ENCODE measurements around the gene RDH5. TPM values are rescaled to one million over a fixed set of nuclear protein-coding genes. Genes with fewer than 3 reads are reported as not detected.

RDH5 gene
- total RNA-seq, 1 donor from 2014 or later, result 3.6 TPM

DNA sequence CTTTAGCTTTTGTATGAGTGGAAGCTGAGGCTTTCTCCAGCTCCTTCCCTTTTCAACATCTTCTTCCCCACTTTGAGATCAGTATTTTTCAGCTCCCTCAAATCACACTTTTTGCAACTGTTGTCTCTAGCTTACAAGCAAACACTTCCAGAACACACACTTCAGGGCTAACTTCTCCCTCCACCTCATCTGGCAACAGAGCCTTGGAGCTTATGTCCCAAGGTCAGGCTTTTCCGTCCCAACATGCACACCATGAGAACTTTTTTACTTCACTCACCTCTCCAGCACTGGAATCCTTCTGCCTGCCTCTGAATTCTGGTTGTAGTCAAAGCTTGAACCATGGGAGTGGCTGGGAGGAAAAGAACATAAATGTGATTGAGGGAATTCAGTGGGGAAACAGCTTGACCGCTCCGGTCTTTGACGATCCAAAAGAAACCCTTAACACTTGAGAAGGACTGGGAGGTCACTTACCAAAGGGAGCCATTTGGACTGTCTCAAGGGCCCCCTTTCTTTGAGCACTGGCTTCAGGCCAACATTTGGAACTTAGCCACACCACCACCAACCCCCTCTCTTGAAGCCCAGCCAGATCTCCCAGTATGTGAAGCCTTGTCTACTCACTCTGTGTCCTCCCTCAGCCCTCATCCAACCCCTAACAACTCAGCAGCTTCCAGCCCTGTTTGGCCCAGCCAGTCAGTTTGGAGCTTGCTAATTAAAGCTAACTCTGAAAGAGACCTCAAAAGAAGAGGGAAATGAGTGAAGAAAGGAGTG lies 8.2 kb upstream of the RDH5 start:
- peak overlapping the region in 1 of 2 donors; percentile 85 for H3K4me3 ChIP-seq
- no peak for TF ChIP-seq CTCF (IDR thresholded peaks at IDR 0.05)
- intact Hi-C loops (cut with DNase I), result no loop called here
- H3K4me1 ChIP-seq, result peaks cover 15 to 64% of the 10 kb centered on the region in 2 donors
- DNase-seq (ENCODE audit: low spot score in 2 of 2), result no peak
- H3K27ac ChIP-seq, result peak overlapping the region; percentile 81 to 95
- no peaks in the 10 kb centered on the region for H3K9me3 ChIP-seq
- H3K36me3 ChIP-seq, result no peaks in the 10 kb centered on the region
- H3K27me3 ChIP-seq, result no peaks in the 10 kb centered on the region

DNA sequence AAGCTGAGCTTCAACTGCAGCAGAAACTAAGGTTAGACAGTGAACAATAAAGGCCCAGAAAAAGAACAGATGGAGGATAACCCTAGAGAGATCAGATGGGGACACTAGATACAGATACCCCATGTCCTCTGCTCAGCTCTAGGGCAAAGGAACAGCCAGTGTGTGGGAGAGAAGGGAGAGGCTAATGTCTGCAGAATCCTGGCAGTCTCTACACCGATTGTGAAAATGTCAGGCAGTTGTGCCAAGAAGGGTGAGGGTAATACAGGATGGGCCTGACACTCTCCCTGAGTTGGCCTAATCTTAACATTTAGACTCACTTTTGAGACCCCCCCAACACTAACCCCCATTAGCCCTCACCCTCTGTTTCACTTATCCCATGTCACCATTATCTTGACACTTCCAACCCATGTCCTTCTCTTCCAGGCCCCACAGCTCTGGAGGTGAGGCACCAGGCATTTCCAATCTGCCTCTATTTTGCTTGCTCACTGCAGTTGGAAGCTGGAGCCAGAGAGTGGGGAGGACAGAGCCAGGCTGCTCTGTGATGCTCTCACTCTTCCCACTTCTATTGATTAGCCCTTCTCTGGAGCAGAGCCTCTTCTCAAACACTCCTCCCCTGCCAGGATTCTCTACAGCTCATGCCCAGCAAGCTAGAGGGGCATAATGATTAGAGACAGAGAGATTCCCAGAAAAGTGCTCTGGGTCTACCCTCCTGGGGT lies 7.3 kb upstream of the RDH5 start:
- intact Hi-C loops (cut with DNase I), result no loop called here
- TF ChIP-seq CTCF (IDR thresholded peaks at IDR 0.05), result no peak
- Histone ChIP-seq H3K27ac (peak overlapping the region; percentile 81 to 95), H3K27me3 (no peaks in the 10 kb centered on the region), H3K9me3 (no peaks in the 10 kb centered on the region), H3K4me3 (peak overlapping the region in 1 of 2 donors; percentile 85), H3K36me3 (no peaks in the 10 kb centered on the region), H3K4me1 (peaks cover 23 to 73% of the 10 kb centered on the region in 2 donors)
- no peak for DNase-seq (ENCODE audit: low spot score in 2 of 2)

GRCh38 chr12:55713721-55714120 lies 6.5 kb upstream of the RDH5 start:
- DNase-seq (ENCODE audit: low spot score in 2 of 2), result no peak
- no peak for TF ChIP-seq CTCF (IDR thresholded peaks at IDR 0.05)
- no peaks in the 10 kb centered on the region for H3K36me3 ChIP-seq
- no peaks in the 10 kb centered on the region for H3K9me3 ChIP-seq
- no peaks in the 10 kb centered on the region for H3K27me3 ChIP-seq
- H3K4me1 ChIP-seq, result peaks cover 27 to 76% of the 10 kb centered on the region in 2 donors
- intact Hi-C loops (cut with DNase I), result no loop called here
- H3K4me3 ChIP-seq, result no peak overlapping the region
- peak overlapping the region; percentile 81 to 95 for H3K27ac ChIP-seq

DNA sequence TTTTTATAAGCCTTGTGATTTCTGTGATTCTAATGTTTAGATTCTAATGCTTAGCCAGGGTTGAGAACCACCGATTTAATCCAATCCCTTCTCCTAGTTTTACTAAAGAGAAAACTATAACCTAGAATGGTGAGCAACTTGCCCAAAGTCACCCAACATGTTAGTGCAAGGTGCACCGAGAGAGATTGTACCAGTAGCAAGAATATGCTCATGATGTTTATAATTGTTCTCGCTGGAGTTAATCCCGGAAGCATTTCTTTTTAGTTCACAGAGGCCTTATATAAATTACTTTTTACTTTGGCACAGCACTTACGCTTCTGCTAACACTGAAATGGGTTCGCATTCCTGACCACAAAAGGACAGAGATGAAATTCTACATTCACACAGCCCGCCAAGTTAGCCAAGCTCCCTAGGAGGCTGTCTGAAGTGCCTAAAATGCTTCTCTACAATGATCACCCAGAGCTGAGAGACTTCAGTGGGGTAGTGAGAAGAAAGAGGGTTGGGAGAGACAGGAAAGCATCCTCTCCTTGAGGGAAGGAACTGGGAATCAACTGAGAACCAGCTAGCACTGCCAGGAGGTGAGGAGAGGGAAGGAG lies 4.9 kb upstream of the RDH5 start:
- Histone ChIP-seq H3K27ac (peak overlapping the region; percentile 86 to 88), H3K4me3 (peak overlapping the region; percentile 64 to 79), H3K27me3 (no peaks in the 10 kb centered on the region), H3K9me3 (no peaks in the 10 kb centered on the region), H3K4me1 (peaks cover 35 to 77% of the 10 kb centered on the region in 2 donors), H3K36me3 (no peaks in the 10 kb centered on the region)
- intact Hi-C loops (cut with DNase I), result no loop called here
- TF ChIP-seq CTCF (IDR thresholded peaks at IDR 0.05), result no peak
- DNase-seq (ENCODE audit: low spot score in 2 of 2), result no peak

- intact Hi-C loops (cut with DNase I), result loop anchor here (1.0 kb wide), 1 partner anchor 9 kb away; the partner anchor contains the start of gene ITGA7
- no peaks in the 10 kb centered on the region for H3K36me3 ChIP-seq
- H3K9me3 ChIP-seq, result no peaks in the 10 kb centered on the region
- no peaks in the 10 kb centered on the region for H3K27me3 ChIP-seq
- peak within 1 kb of the TSS; percentile 64 to 79 for H3K4me3 ChIP-seq
- DNase-seq (ENCODE audit: low spot score in 2 of 2), result peak; percentile 73 to 97
- H3K4me1 ChIP-seq, result peaks cover 41 to 73% of the 10 kb centered on the region in 2 donors
- peak in 1 of 3 experiments; percentile 6 for TF ChIP-seq CTCF (IDR thresholded peaks at IDR 0.05)
- peak within 1 kb of the TSS; percentile 86 to 88 for H3K27ac ChIP-seq
Observed at GRCh38 chr12:55715833-55716581, 4.2 kb upstream of the RDH5 start, which contains the start of gene BLOC1S1. Gene BLOC1S1, plus strand, starts transcription at chr12:55716046. Its CDS starts 6 bp downstream, at chr12:55716052.
